HG02759 (cell line): ENCODE data around the gene RAP1GAP.

Experiments used
- ATAC-seq: cut with Tn5 transposase; IDR thresholded peaks from one replicate; pipeline ENCODE4 v1.9.1; 2021; ENCODE audit warnings: mild to moderate bottlenecking, moderate library complexity; ENCODE audit not compliant: unreplicated experiment

RAP1GAP gene

GRCh38 chr1:21669258-21670058 is at the start of gene RAP1GAP:
Gene RAP1GAP (minus strand): TSS chr1:21669357. CDS start chr1:21620032, 49,325 bp downstream.
- no peak for ATAC-seq

GRCh38 chr1:21716169-21716568 is 47.0 kb upstream of the RAP1GAP start:
- ATAC-seq = no peak

GRCh38 chr1:21707891-21708290 is 38.7 kb upstream of the RAP1GAP start:
- no peak for ATAC-seq

- no peak for ATAC-seq
These were observed 38.1 kb upstream of the RAP1GAP start for GRCh38 chr1:21707086-21707840.

GRCh38 chr1:21706151-21706835 is 37.1 kb upstream of the RAP1GAP start:
- no peak for ATAC-seq

GRCh38 chr1:21705303-21705980 is 36.3 kb upstream of the RAP1GAP start:
- ATAC-seq = no peak

GRCh38 chr1:21704145-21704544 is 35.0 kb upstream of the RAP1GAP start:
- ATAC-seq = no peak

- no peak for ATAC-seq
These were observed 34.3 kb upstream of the RAP1GAP start for GRCh38 chr1:21703318-21703963.

- no peak for ATAC-seq
These were observed 33.6 kb upstream of the RAP1GAP start for GRCh38 chr1:21702780-21703179.

GRCh38 chr1:21701401-21701800 is 32.2 kb upstream of the RAP1GAP start:
- no peak for ATAC-seq

GRCh38 chr1:21700094-21700493 is 30.9 kb upstream of the RAP1GAP start:
- no peak for ATAC-seq

GRCh38 chr1:21696931-21697330 is 27.8 kb upstream of the RAP1GAP start:
- no peak for ATAC-seq

GRCh38 chr1:21693732-21694131 is 24.6 kb upstream of the RAP1GAP start:
- no peak for ATAC-seq

- no peak for ATAC-seq
These were observed 22.6 kb upstream of the RAP1GAP start for GRCh38 chr1:21691739-21692138.

- ATAC-seq = no peak
These were observed 20.7 kb upstream of the RAP1GAP start for GRCh38 chr1:21689661-21690372.

- no peak for ATAC-seq
These were observed 17.9 kb upstream of the RAP1GAP start for GRCh38 chr1:21687081-21687529.

- ATAC-seq = no peak
These were observed 17.0 kb upstream of the RAP1GAP start for GRCh38 chr1:21685946-21686678.

GRCh38 chr1:21681426-21681825 is 12.3 kb upstream of the RAP1GAP start:
- ATAC-seq = no peak

GRCh38 chr1:21680918-21681317 is 11.8 kb upstream of the RAP1GAP start:
- ATAC-seq = no peak
